MM.1S (cell line): ENCODE results near the gene C17orf78.

Experiments
- DNase-seq: peaks from one replicate; pipeline ENCODE4 v3.0.0-alpha.2; 2015
- H2AFZ ChIP-seq: fragments of 300-600 bp; sonication (generic); 2 replicates; pipeline ENCODE4 v1.6.0; 2016; ENCODE audit warnings: antibody characterized with exemption, low read length
- H3F3A ChIP-seq: fragments of 300-600 bp; sonication (generic); 2 replicates; pipeline ENCODE4 v1.6.1; 2016; ENCODE audit warnings: mild to moderate bottlenecking, antibody characterized with exemption, low read length, moderate library complexity, mixed read lengths; ENCODE audit not compliant: insufficient read depth
- H3K27ac ChIP-seq: fragments of 300-600 bp; sonication (generic); 2 replicates; pipeline ENCODE4 v1.5.1; 2016; ENCODE audit warnings: mild to moderate bottlenecking, low read length
- H3K27me3 ChIP-seq: fragments of 300-600 bp; sonication (generic); replicated peaks from 2 replicates; pipeline ENCODE4 v1.6.0; 2016; ENCODE audit warnings: low read length; ENCODE audit not compliant: insufficient read depth
- H3K36me3 ChIP-seq: fragments of 300-600 bp; sonication (generic); replicated peaks from 2 replicates; pipeline ENCODE4 v1.6.1; 2016; ENCODE audit warnings: mild to moderate bottlenecking, low read length, mixed read lengths; ENCODE audit not compliant: insufficient read depth
- H3K4me1 ChIP-seq: fragments of 300-600 bp; sonication (generic); 2 replicates; pipeline ENCODE4 v1.6.1; 2016; ENCODE audit warnings: low read length, mixed read lengths
- H3K4me2 ChIP-seq: fragments of 300-600 bp; sonication (generic); 2 replicates; pipeline ENCODE4 v1.6.0; 2016; ENCODE audit warnings: low read depth, low read length
- H3K4me3 ChIP-seq: fragments of 300-600 bp; sonication (generic); 2 replicates; pipeline ENCODE4 v1.5.1; 2016; ENCODE audit warnings: low read length, mixed read lengths
- H3K79me2 ChIP-seq: fragments of 300-600 bp; sonication (generic); 2 replicates; pipeline ENCODE4 v1.6.1; 2016; ENCODE audit warnings: mixed run types, low read length, mixed read lengths
- H3K9ac ChIP-seq: fragments of 300-600 bp; sonication (generic); 2 replicates; pipeline ENCODE4 v1.6.1; 2016; ENCODE audit warnings: low read length, mixed read lengths
- H3K9me2 ChIP-seq: fragments of 300-600 bp; sonication (generic); replicated peaks from 2 replicates; pipeline ENCODE4 v1.6.1; 2016; ENCODE audit warnings: mild to moderate bottlenecking, low read length, mixed read lengths; ENCODE audit not compliant: insufficient read depth
- H3K9me3 ChIP-seq: fragments of 300-600 bp; sonication (generic); replicated peaks from 2 replicates; pipeline ENCODE4 v1.6.1; 2016; ENCODE audit warnings: mild to moderate bottlenecking, low read length, mixed read lengths; ENCODE audit not compliant: insufficient read depth
- H4K20me1 ChIP-seq: fragments of 300-600 bp; sonication (generic); 2 replicates; pipeline ENCODE4 v1.6.1; 2016; ENCODE audit warnings: mild to moderate bottlenecking, low read length, moderate library complexity, mixed read lengths; ENCODE audit not compliant: insufficient read depth
- EZH2 ChIP-seq: fragments of 300-600 bp; sonication (generic); optimal IDR thresholded peaks from 2 replicates; pipeline ENCODE3; 2017; ENCODE audit warnings: low read depth, mild to moderate bottlenecking, antibody characterized with exemption, low read length, mixed read lengths
- EZH2phosphoT487 ChIP-seq: fragments of 300-600 bp; sonication (generic); IDR thresholded peaks from 2 replicates; pipeline ENCODE4 v1.6.1; 2018; ENCODE audit warnings: antibody characterized with exemption, low read length
- TF ChIP-seq, protein P1 (sequence below): fragments of 300-600 bp; sonication (generic); IDR thresholded peaks from 2 replicates; pipeline ENCODE4 v1.5.1; 2016; ENCODE audit warnings: antibody characterized with exemption, low read length, mixed read lengths

C17orf78 gene

DNA sequence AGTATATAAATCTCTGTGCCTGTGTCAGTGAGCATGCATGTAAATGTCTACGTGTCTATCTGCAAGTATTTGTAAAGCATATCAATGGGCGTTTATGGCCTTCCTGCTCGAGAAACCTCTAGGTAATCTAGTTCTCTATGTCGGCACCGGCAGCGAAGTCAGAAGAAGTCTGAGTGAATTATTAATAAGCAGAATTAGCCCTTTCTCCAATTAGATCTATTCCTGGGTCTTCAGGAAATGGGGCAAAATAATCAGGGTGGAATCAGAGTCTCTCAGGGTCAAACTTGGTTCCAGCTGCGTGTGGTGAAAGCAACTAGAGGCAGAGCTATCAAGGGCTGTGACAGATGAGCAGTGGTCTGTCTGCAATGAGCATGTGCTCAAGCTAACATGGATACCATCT is at the start of gene C17orf78:
C17orf78 (plus strand) TSS at position 280 of the 400 bp plus-strand sequence; CDS start at position 388, 108 bp downstream.
- Histone ChIP-seq H2AFZ (no peak within 1 kb of the TSS), H3K36me3 (no peaks in the 10 kb centered on the region), H3K4me1 (no peaks in the 10 kb centered on the region), H4K20me1 (no peaks in the 10 kb centered on the region), H3K9ac (no peak within 1 kb of the TSS), H3K27me3 (no peaks in the 10 kb centered on the region), H3F3A (no peaks in the 10 kb centered on the region), H3K79me2 (no peaks in the 10 kb centered on the region), H3K9me3 (no peaks in the 10 kb centered on the region), H3K9me2 (no peaks in the 10 kb centered on the region), H3K4me3 (no peak within 1 kb of the TSS), H3K27ac (no peak within 1 kb of the TSS), H3K4me2 (no peak within 1 kb of the TSS)
- DNase-seq = no peak
- TF ChIP-seq EZH2phosphoT487 = no peak
- no peak for TF ChIP-seq EZH2
- TF ChIP-seq, protein P1, sequence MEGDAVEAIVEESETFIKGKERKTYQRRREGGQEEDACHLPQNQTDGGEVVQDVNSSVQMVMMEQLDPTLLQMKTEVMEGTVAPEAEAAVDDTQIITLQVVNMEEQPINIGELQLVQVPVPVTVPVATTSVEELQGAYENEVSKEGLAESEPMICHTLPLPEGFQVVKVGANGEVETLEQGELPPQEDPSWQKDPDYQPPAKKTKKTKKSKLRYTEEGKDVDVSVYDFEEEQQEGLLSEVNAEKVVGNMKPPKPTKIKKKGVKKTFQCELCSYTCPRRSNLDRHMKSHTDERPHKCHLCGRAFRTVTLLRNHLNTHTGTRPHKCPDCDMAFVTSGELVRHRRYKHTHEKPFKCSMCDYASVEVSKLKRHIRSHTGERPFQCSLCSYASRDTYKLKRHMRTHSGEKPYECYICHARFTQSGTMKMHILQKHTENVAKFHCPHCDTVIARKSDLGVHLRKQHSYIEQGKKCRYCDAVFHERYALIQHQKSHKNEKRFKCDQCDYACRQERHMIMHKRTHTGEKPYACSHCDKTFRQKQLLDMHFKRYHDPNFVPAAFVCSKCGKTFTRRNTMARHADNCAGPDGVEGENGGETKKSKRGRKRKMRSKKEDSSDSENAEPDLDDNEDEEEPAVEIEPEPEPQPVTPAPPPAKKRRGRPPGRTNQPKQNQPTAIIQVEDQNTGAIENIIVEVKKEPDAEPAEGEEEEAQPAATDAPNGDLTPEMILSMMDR = no peak

DNA sequence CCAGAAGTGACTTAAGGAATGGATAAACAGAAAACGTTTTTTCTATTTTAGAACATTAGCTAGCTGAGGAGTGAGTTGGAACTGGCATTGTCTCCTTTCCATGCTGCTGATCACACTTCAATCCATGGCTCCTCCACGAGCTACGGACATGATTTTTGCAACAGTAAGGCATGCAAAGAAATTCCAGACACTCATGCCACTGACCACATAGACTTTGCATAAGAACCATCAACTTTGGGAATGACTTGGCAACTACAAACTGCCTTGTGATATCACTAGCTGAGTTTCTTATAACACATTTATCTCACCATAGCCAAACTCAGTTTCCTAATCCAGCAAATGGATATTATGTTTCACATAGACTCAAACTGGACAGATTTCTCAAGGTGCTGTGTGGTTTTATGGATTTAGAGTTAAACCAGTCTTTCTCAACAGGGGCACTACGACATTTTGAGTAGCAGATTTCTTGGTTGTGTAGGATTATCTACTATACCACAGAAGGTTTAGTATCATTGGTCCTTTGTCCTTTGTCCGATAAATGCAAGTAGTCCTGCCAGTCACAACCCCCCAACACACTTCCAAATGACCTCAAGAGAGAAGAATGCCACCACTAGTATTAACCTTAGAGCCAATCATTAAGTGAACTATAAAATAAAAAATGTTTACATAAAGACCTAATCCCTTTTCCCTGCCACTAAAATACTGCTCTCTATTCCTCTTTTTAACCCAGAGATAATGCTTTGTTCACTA is 48.3 kb upstream of the C17orf78 start:
- H3K4me3 ChIP-seq = no peak overlapping the region
- no peaks in the 10 kb centered on the region for H3K36me3 ChIP-seq

GRCh38 chr17:37338847-37339246 is 36.9 kb upstream of the C17orf78 start:
- H3K4me1 ChIP-seq = no peaks in the 10 kb centered on the region
- no peaks in the 10 kb centered on the region for H3K36me3 ChIP-seq
- H4K20me1 ChIP-seq = no peaks in the 10 kb centered on the region
- H3K4me3 ChIP-seq = no peak overlapping the region
- no peak for DNase-seq
- TF ChIP-seq, protein P1 = no peak
- TF ChIP-seq EZH2 = no peak
- TF ChIP-seq EZH2phosphoT487 = no peak
- H3K27ac ChIP-seq = no peak overlapping the region
- H3K4me2 ChIP-seq = no peak overlapping the region
- H3K79me2 ChIP-seq = peaks cover 12% of the 10 kb centered on the region; the same call in 1 of the 2 replicates
- no peak overlapping the region for H3K9ac ChIP-seq
- H3K9me2 ChIP-seq = no peaks in the 10 kb centered on the region
- no peaks in the 10 kb centered on the region for H3K27me3 ChIP-seq
- no peak overlapping the region for H2AFZ ChIP-seq
- no peaks in the 10 kb centered on the region for H3K9me3 ChIP-seq
- H3F3A ChIP-seq = no peaks in the 10 kb centered on the region

More for the DNA sequence above, 48.3 kb upstream of the C17orf78 start:
- no peaks in the 10 kb centered on the region for H3K79me2 ChIP-seq
- no peaks in the 10 kb centered on the region for H3K9me3 ChIP-seq
- no peak overlapping the region for H3K4me2 ChIP-seq
- no peak overlapping the region for H3K27ac ChIP-seq
- DNase-seq = no peak
- H4K20me1 ChIP-seq = no peaks in the 10 kb centered on the region
- no peak overlapping the region for H2AFZ ChIP-seq
- H3K27me3 ChIP-seq = no peaks in the 10 kb centered on the region
- no peaks in the 10 kb centered on the region for H3F3A ChIP-seq
- H3K9me2 ChIP-seq = no peaks in the 10 kb centered on the region
- TF ChIP-seq, protein P1 = no peak
- TF ChIP-seq EZH2phosphoT487 (no peak), EZH2 (no peak)
- H3K9ac ChIP-seq = no peak overlapping the region
- no peaks in the 10 kb centered on the region for H3K4me1 ChIP-seq
